GM12864 (cell line): ENCODE measurements around the gene CTTNBP2.

ENCODE experiments used
- DNase-seq: peaks from one replicate; pipeline ENCODE4 v3.0.0-alpha.2; 2011; ENCODE audit warnings: low read depth
- H3K4me3 ChIP-seq: 2 replicates; pipeline ENCODE4 v1.5.1; 2011; ENCODE audit warnings: mild to moderate bottlenecking, low read depth, low read length, control low read depth
- TF ChIP-seq, protein P1 (sequence below): IDR thresholded peaks from 2 replicates; pipeline ENCODE4 v1.5.1; 2011; ENCODE audit warnings: low read depth, mild to moderate bottlenecking, moderate library complexity, low read length, control low read depth, inconsistent platforms; ENCODE audit errors: missing control alignments

CTTNBP2 gene

DNA sequence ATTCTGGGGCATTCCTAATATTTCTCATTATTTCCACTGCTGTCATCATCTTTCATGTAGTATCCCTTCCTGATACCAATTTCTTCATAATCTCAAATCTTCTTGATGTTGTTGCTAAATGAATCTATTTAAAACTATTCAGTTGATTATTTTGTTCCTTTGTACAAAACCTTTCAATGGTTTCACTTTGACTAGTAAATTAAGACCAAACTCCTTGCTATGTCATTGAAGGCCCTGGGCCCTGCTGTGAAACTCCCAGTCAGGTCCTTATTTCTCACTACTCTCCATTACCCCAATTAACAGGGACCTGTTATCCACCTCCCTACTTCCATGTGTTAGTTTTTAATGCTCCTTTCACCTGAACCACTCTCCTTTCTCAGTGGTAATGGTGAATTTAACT, 97.0 kb downstream of the CTTNBP2 start:
- H3K4me3 ChIP-seq, result no peak overlapping the region
- no peak for DNase-seq
- TF ChIP-seq, protein P1, sequence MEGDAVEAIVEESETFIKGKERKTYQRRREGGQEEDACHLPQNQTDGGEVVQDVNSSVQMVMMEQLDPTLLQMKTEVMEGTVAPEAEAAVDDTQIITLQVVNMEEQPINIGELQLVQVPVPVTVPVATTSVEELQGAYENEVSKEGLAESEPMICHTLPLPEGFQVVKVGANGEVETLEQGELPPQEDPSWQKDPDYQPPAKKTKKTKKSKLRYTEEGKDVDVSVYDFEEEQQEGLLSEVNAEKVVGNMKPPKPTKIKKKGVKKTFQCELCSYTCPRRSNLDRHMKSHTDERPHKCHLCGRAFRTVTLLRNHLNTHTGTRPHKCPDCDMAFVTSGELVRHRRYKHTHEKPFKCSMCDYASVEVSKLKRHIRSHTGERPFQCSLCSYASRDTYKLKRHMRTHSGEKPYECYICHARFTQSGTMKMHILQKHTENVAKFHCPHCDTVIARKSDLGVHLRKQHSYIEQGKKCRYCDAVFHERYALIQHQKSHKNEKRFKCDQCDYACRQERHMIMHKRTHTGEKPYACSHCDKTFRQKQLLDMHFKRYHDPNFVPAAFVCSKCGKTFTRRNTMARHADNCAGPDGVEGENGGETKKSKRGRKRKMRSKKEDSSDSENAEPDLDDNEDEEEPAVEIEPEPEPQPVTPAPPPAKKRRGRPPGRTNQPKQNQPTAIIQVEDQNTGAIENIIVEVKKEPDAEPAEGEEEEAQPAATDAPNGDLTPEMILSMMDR, result no peak

DNA sequence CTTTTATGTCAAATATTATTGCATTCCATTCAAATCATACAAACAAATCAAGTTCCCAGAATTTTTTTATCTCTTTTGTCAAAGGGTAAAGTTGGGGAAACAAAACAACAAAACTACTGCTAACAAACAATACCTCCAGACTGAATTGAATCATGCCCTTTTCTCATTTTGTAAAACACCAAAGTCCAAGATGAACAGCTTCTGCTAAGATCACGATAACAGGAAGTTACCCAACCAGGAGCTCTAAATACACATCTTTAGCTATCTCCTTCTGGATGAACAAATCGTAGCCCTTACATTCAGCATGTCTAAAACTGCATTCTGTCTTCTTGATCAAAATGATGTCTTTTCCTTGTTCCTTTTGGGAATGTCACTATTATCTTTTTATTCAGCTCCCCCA, 97.4 kb downstream of the CTTNBP2 start:
- no peak overlapping the region for H3K4me3 ChIP-seq
- no peak for DNase-seq
- TF ChIP-seq, protein P1, result no peak

DNA sequence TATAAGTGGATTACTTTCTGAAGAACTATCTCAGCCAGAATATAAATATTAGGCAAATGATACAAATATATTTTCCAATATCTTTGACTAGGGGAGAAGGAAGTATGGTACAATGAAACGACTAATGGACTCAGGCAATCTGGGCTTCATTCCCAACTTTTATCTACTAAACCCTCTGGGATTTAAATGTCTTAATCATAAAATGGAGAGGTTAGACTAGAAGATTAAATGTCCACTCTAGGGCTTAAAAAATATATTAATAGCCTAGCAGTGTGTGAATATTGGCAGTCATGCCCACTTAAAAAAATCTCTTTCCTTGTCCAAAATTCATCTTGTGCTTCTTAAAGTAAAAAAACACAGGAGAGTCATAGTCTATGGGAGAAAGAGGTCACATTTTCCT, 98.3 kb downstream of the CTTNBP2 start:
- no peak for DNase-seq
- H3K4me3 ChIP-seq, result no peak overlapping the region
- TF ChIP-seq, protein P1, result no peak

DNA sequence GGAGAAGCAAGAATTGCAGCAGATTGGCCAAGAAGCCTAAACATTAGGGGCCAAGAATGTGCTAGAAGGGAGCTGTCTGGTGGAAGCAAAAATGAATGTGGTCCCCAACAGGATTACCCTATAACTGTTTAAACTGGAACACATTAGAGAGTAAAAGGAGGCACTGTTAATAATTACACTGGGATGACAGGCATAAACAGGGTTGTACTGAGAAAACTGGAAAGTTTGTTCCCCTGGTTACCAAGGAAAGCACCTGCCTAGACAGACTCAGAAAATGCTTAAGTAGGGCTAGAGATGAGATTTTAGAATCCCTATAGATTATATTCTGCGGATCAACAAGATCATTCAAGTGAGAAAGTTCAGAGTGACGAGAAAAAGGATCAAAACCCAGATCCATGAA, 100.8 kb downstream of the CTTNBP2 start:
- TF ChIP-seq, protein P1, result no peak
- no peak overlapping the region for H3K4me3 ChIP-seq
- DNase-seq, result no peak

DNA sequence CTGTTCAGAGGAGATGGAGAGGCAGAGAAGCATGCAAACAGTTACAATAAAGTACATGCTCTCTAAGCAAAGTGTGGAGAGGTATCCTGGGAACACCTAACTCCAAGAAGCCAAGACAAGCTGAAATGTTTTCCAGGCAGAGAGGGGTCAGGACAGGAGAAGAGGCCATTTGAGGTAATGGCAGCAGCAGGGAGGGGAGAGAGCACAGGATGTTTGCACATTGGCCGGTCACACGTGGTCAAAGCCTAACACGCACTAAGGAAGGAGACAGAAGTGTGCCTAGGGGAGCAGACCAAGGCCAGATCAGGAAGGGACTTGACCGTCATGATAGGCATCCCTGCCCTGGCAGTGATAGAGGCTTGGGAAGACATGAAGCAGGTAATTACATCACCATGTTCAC, 101.5 kb downstream of the CTTNBP2 start:
- TF ChIP-seq, protein P1, result no peak
- no peak overlapping the region for H3K4me3 ChIP-seq
- no peak for DNase-seq

DNA sequence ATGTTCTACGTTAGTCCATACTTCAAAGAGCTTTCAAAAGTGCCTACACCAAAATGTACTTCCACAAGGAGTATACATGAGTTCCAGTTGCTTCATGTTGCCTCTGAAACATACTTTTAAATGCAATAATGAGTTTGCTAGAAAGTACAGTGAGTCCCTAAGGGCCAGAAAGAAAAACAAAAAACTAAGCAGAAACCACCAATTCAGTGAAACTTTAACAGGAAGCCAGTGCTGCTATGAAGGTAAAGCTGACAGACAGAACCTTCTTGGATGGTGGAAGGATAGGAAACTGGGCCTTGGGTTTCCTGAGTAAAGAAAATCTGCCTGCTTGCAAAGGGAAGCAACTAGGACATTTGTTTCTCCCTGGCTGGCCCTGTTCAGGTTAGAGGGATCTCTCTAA, 104.2 kb downstream of the CTTNBP2 start:
- TF ChIP-seq, protein P1, result no peak

DNA sequence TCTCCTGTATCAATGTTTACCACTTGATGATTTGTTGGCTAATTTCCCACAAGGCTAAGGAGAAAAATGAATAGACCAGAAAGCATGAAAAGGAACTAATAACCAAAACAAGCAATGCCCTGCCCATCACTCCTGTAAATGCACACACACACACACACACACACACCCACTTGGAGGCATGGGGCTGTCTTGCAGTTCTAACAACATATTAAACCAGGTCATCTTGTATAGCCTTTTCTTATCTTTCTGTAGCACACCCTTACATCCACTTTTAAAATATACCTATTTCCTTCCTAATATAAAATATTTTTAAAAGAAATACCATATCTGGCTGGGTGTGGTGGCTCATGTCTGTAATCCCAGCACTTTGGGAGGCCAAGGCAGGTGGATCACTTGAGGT, 105.3 kb downstream of the CTTNBP2 start:
- DNase-seq, result no peak
- TF ChIP-seq, protein P1, result no peak
- no peak overlapping the region for H3K4me3 ChIP-seq

More for the DNA sequence above, 104.2 kb downstream of the CTTNBP2 start:
- no peak for DNase-seq
- no peak overlapping the region for H3K4me3 ChIP-seq
